ENCODE measurements around the gene JAM2. TPM values are rescaled to one million over a fixed set of nuclear protein-coding genes. Genes with fewer than 3 reads are reported as not detected.

The JAM2 gene
- polyA plus RNA-seq, 2 of the 4 experiments (the other 2 are of a cell fraction): 0.01 TPM

DNA sequence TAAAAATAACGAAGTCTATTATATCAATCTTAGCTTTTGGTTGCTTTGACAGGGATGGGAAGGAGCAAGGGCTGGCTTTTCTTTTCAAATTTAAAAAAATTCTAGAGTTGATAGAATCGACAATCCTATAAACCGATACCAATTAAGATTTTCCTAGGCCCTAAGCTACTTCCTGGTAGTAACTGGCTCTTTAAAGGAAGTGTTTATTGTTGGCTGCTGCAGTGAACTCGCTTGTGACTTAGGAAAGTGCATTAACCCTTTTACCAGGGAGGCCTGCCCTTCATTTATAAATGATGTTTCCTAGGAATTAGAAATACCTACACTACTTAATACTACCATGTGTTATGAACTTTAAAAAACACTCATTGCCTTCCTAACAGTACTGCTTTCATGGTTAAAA lies 62.5 kb downstream of the JAM2 start (continued):
- TF ChIP-seq PHF8 (IDR thresholded peaks at IDR 0.05; ENCODE audit: borderline replicate concordance, low read depth): no peak

DNA sequence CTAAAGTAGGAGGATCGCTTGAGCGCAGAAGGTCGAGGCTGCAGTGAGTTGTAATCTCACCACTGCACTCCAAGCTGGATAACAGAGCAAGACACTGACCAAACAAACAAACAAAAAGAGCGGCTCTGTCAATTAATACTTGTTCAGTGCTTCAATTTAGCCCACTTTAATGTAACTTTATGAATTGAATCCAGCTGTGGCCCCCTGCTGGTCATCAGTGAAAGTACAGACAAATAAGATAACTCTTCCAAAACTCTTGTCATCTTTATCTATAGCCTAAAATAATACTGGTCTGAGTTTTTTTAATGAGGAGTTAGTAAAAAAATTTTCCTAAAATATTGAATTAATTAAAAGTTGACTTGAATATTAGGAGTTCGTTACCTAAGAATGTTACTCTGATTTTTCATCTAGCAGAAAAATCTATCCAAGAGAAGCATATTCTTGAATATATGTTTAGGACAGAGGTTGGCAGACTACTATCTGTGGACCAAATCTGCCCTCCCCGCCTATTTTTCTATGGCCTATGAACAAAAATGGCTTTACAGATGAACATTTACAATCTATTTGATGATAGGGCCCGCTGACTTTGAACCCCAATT lies 69.5 kb downstream of the JAM2 start:
- POLR2A ChIA-PET: no interaction called here
- TF ChIP-seq SMC3 (IDR thresholded peaks at IDR 0.05): peak; percentile 54
- TF ChIP-seq, protein P1, sequence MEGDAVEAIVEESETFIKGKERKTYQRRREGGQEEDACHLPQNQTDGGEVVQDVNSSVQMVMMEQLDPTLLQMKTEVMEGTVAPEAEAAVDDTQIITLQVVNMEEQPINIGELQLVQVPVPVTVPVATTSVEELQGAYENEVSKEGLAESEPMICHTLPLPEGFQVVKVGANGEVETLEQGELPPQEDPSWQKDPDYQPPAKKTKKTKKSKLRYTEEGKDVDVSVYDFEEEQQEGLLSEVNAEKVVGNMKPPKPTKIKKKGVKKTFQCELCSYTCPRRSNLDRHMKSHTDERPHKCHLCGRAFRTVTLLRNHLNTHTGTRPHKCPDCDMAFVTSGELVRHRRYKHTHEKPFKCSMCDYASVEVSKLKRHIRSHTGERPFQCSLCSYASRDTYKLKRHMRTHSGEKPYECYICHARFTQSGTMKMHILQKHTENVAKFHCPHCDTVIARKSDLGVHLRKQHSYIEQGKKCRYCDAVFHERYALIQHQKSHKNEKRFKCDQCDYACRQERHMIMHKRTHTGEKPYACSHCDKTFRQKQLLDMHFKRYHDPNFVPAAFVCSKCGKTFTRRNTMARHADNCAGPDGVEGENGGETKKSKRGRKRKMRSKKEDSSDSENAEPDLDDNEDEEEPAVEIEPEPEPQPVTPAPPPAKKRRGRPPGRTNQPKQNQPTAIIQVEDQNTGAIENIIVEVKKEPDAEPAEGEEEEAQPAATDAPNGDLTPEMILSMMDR (IDR thresholded peaks at IDR 0.05): peak; percentile 57
- TF ChIP-seq, protein P2, sequence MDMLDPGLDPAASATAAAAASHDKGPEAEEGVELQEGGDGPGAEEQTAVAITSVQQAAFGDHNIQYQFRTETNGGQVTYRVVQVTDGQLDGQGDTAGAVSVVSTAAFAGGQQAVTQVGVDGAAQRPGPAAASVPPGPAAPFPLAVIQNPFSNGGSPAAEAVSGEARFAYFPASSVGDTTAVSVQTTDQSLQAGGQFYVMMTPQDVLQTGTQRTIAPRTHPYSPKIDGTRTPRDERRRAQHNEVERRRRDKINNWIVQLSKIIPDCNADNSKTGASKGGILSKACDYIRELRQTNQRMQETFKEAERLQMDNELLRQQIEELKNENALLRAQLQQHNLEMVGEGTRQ (IDR thresholded peaks at IDR 0.05): no peak
- TF ChIP-seq ZC3H11A (IDR thresholded peaks at IDR 0.05): no peak
- peak; percentile 40 to 41; a peak in 4 of 5 replicates for TF ChIP-seq RAD21 (conservative IDR thresholded peaks at IDR 0.05 in 1 of 2, IDR thresholded peaks at IDR 0.05 in 1 of 2)
- no peaks in the 10 kb centered on the region for H3K9me3 ChIP-seq
- H3K27ac ChIP-seq: no peak overlapping the region
- 35% methylated on average over 7 of the region's 7 CpGs for WGBS (ENCODE audit: missing lambda C conversion rate)
- 0 out of 6 replicates have a peak, but pooled peaks of 1 of the 2 experiments have one; percentile 47 for ATAC-seq
- FAIRE-seq: no peak
- no peaks in the 10 kb centered on the region for H3K4me1 ChIP-seq
- CTCF ChIA-PET: interaction anchor here (1.1 to 4.4 kb wide), 4 partner anchors 10 to 103 kb away, joined by 4 to 31 read pairs (median 6); partner anchors contain the start of genes ATP5PF and GABPA
- peak; percentile 22 to 44 for DNase-seq (ENCODE audit: low read depth in 1 of 2, low spot score in 1 of 2)
- H3K4me2 ChIP-seq: no peak overlapping the region
- H3K4me3 ChIP-seq: no peak overlapping the region

DNA sequence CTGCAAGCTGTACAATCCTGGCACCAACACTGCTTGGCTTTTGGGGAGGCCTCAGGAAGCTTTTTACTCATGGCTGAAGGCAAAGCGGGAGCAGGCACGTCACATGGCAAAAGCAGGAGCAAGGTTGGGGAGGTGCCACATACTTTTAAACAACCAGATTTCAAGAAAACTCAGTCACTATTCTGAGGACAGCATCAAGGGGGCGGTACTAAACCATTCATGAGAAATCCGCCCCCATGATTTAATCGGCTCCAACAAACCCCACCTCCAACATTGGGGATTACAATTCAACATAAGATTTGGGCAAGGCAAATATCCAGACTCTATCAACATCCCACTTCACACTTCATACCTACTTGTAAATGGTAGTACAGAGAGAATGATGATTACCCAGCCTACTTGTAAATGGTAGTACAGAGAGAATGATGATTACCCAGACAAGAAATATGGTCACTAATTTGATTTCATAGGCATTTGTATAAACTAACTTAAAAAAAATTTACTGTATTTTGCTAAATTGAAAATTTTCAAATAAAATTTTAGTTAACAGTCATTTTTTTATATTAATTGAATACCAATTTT lies 70.7 kb downstream of the JAM2 start:
- Histone ChIP-seq H3K4me2 (no peak overlapping the region), H3K27ac (no peak overlapping the region), H3K4me3 (no peak overlapping the region), H3K4me1 (no peaks in the 10 kb centered on the region), H3K9me3 (no peaks in the 10 kb centered on the region)
- no peak for TF ChIP-seq ZNF302 (CRISPR knock-in tag; IDR thresholded peaks at IDR 0.05)
- TF ChIP-seq EHF (CRISPR knock-in tag; IDR thresholded peaks at IDR 0.05): no peak
- TF ChIP-seq ESRRA (IDR thresholded peaks at IDR 0.05; ENCODE audit: borderline replicate concordance, low read length): no peak
- no peak for TF ChIP-seq NR3C1 (IDR thresholded peaks at IDR 0.05)
- TF ChIP-seq, protein P3, sequence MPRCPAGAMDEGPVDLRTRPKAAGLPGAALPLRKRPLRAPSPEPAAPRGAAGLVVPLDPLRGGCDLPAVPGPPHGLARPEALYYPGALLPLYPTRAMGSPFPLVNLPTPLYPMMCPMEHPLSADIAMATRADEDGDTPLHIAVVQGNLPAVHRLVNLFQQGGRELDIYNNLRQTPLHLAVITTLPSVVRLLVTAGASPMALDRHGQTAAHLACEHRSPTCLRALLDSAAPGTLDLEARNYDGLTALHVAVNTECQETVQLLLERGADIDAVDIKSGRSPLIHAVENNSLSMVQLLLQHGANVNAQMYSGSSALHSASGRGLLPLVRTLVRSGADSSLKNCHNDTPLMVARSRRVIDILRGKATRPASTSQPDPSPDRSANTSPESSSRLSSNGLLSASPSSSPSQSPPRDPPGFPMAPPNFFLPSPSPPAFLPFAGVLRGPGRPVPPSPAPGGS (IDR thresholded peaks at IDR 0.05): no peak
- TF ChIP-seq RAD21 (conservative IDR thresholded peaks at IDR 0.05 in 1 of 2, IDR thresholded peaks at IDR 0.05 in 1 of 2): no peak
- TF ChIP-seq, protein P4, sequence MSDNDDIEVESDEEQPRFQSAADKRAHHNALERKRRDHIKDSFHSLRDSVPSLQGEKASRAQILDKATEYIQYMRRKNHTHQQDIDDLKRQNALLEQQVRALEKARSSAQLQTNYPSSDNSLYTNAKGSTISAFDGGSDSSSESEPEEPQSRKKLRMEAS (IDR thresholded peaks at IDR 0.05): no peak
- TF ChIP-seq NPAS2 (CRISPR knock-in tag; IDR thresholded peaks at IDR 0.05; ENCODE audit: borderline replicate concordance): no peak
- TF ChIP-seq HOXB5 (CRISPR knock-in tag; IDR thresholded peaks at IDR 0.05): no peak
- no peak for TF ChIP-seq MAZ (IDR thresholded peaks at IDR 0.05; ENCODE audit: borderline replicate concordance, low read depth, low read length)
- TF ChIP-seq FOXS1 (CRISPR knock-in tag; IDR thresholded peaks at IDR 0.05): no peak
- TF ChIP-seq MYC (IDR thresholded peaks at IDR 0.05; ENCODE audit: borderline replicate concordance, low read length): no peak
- TF ChIP-seq RNF2 (IDR thresholded peaks at IDR 0.05; ENCODE audit: borderline replicate concordance, low read depth): no peak
- no peak for TF ChIP-seq MAFK (IDR thresholded peaks at IDR 0.05; ENCODE audit: partially characterized antibody)
- TF ChIP-seq, protein P5, sequence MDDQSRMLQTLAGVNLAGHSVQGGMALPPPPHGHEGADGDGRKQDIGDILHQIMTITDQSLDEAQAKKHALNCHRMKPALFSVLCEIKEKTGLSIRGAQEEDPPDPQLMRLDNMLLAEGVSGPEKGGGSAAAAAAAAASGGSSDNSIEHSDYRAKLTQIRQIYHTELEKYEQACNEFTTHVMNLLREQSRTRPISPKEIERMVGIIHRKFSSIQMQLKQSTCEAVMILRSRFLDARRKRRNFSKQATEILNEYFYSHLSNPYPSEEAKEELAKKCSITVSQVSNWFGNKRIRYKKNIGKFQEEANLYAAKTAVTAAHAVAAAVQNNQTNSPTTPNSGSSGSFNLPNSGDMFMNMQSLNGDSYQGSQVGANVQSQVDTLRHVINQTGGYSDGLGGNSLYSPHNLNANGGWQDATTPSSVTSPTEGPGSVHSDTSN (IDR thresholded peaks at IDR 0.05): no peak
- WGBS (ENCODE audit: missing lambda C conversion rate): 54% methylated on average over 5 of the region's 5 CpGs
- DNase-seq (ENCODE audit: low read depth in 1 of 2, low spot score in 1 of 2) (no peak), ATAC-seq (no peak), FAIRE-seq (no peak)
- ChIA-PET CTCF (interaction anchor here (0.6 kb wide), 1 partner anchor 407 kb away, joined by 3 read pairs; no protein-coding TSS in a partner anchor), POLR2A (no interaction called here)
